SH-SY5Y (cell line): ENCODE measurements around the gene SCNN1B.

Experiments used
- GATA2 ChIP-seq: IDR thresholded peaks from 2 replicates; pipeline ENCODE4 v1.6.1; 2011; ENCODE audit warnings: mild to moderate bottlenecking, low read depth, low read length
- GATA3 ChIP-seq: IDR thresholded peaks from 2 replicates; pipeline ENCODE4 v1.6.1; 2011; ENCODE audit warnings: low read depth, mild to moderate bottlenecking, low read length, moderate library complexity

DNA sequence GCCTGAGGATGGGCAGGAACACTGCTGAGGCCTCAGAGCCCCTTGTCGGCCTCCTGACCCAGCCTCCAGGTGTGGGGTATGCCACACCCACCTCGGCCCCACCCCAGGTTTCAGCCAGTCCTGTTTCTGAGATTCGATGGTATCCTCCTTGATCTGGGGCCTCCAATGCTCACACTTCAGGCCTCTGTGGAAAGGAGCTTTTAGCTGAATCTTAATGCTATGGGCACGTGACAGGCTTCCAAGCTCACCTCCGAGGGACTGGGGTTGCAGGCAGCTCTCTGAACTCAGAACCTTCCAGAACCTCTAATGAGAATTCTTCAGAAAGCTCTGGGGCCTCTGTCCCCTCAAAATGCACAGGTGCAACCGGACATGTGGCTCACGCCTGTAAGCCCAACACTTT, 54.8 kb downstream of the SCNN1B start:
- TF ChIP-seq GATA3 (no peak), GATA2 (no peak)
